NCI-H1930 (cell line): ENCODE data around the gene ZNF226.
"Not testable (repeated sequence)": the region's sequence is repeated elsewhere in the genome, so short reads cannot be mapped to it uniquely, and the experiment has no call there.

Experiments used
- DNase-seq, 2 experiments: peaks; one replicate each; lab custom pipeline; 2025; lab: John Stamatoyannopoulos, UW

ZNF226 gene

GRCh38 chr19:44212250-44212865 is 47.5 kb downstream of the ZNF226 start, which contains the start of gene ZNF227:
Gene ZNF227, plus strand, starts transcription at chr19:44212532. Its CDS starts 5,261 bp downstream, at chr19:44217793.
- DNase-seq: peak; percentile 84 to 91

GRCh38 chr19:44212866-44213346 is 48.0 kb downstream of the ZNF226 start:
- DNase-seq: no peak

GRCh38 chr19:44219926-44220325 is 55.0 kb downstream of the ZNF226 start:
- DNase-seq: not testable (repeated sequence)

- not testable (repeated sequence) for DNase-seq
These were observed 55.9 kb downstream of the ZNF226 start for GRCh38 chr19:44220761-44221160.

- DNase-seq: not testable (repeated sequence)
These were observed 56.4 kb downstream of the ZNF226 start for GRCh38 chr19:44221291-44221690.
